ENCODE measurements around the gene ME2.

DNA sequence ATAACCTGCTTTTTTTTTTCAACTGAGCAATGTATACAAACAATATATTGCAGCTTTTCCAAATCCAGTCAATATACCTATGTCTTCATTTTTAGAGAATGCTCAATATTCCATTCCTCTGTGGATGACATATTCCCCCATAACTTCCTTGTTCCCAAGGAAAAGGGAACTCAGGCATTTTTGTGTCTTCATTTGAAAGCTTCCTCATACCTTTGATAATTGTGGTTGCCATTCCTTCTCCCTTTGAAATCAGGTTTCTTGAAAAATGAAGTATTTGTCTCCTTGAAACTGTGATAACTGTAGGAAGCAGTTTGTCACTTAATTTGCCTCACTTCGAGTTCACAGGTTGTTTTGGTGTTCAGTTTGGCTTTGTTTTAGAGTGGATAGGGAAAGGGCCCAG is 102.5 kb downstream of the ME2 start:
- TF ChIP-seq POLR2A (IDR thresholded peaks at IDR 0.05; ENCODE audit: low read depth, low read length) (no peak), TAF1 (IDR thresholded peaks at IDR 0.05; ENCODE audit: low read depth, low read length) (no peak), POLR2AphosphoS5 (IDR thresholded peaks at IDR 0.05; ENCODE audit: low read depth, low read length) (no peak), SPI1 (IDR thresholded peaks at IDR 0.05; ENCODE audit: low read depth, low read length) (no peak)

All from GM12891 (cell line).